Measurements from ENCODE around the gene CCSER1. TPM values are rescaled to one million over a fixed set of nuclear protein-coding genes. Genes with fewer than 3 reads are reported as not detected.

CCSER1 gene
- total RNA-seq, 2 donors from 2014 or later = 1.5 to 2.7 TPM

GRCh38 chr4:90425893-90426292, 298.7 kb downstream of the CCSER1 start:
- no peak for DNase-seq (ENCODE audit: low spot score)
- Histone ChIP-seq H3K27me3 (replicated peaks; ENCODE audit: insufficient read depth) (no peaks in the 10 kb centered on the region), H3K4me1 (ENCODE audit: control insufficient read depth in 1 of 2, low read depth in 2 of 2) (no peaks in the 10 kb centered on the region), H3K4me3 (no peak overlapping the region), H3K9me3 (no peaks in the 10 kb centered on the region), H3K36me3 (no peaks in the 10 kb centered on the region), H3K27ac (no peak overlapping the region)
- no peak for TF ChIP-seq CTCF (IDR thresholded peaks at IDR 0.05)
- ATAC-seq (ENCODE audit: insufficient number of reproducible peaks, low FRiP score, low read depth) = no peak

- ATAC-seq (ENCODE audit: insufficient number of reproducible peaks, low FRiP score, low read depth) (no peak), DNase-seq (ENCODE audit: low spot score) (no peak)
- no peaks in the 10 kb centered on the region for H3K4me1 ChIP-seq (ENCODE audit: control insufficient read depth in 1 of 2, low read depth in 2 of 2)
- H3K27me3 ChIP-seq (replicated peaks; ENCODE audit: insufficient read depth) = no peaks in the 10 kb centered on the region
- no peak overlapping the region for H3K4me3 ChIP-seq
- TF ChIP-seq CTCF (IDR thresholded peaks at IDR 0.05) = no peak
- no peak overlapping the region for H3K27ac ChIP-seq
- H3K36me3 ChIP-seq = no peaks in the 10 kb centered on the region
- H3K9me3 ChIP-seq = no peaks in the 10 kb centered on the region
Measured at GRCh38 chr4:90438522-90438921, 311.3 kb downstream of the CCSER1 start.

GRCh38 chr4:90441770-90442169, 314.6 kb downstream of the CCSER1 start:
- Histone ChIP-seq H3K27ac (no peak overlapping the region), H3K36me3 (no peaks in the 10 kb centered on the region)

GRCh38 chr4:90442619-90443018, 315.4 kb downstream of the CCSER1 start:
- Histone ChIP-seq H3K4me1 (ENCODE audit: control insufficient read depth in 1 of 2, low read depth in 2 of 2) (no peaks in the 10 kb centered on the region), H3K27ac (no peak overlapping the region), H3K36me3 (no peaks in the 10 kb centered on the region), H3K9me3 (no peaks in the 10 kb centered on the region), H3K27me3 (replicated peaks; ENCODE audit: insufficient read depth) (no peaks in the 10 kb centered on the region), H3K4me3 (no peak overlapping the region)
- no peak for TF ChIP-seq CTCF (IDR thresholded peaks at IDR 0.05)
- no peak for ATAC-seq (ENCODE audit: insufficient number of reproducible peaks, low FRiP score, low read depth)
- no peak for DNase-seq (ENCODE audit: low spot score)

More at GRCh38 chr4:90441770-90442169, 314.6 kb downstream of the CCSER1 start:
- TF ChIP-seq CTCF (IDR thresholded peaks at IDR 0.05) = no peak
- no peak for ATAC-seq (ENCODE audit: insufficient number of reproducible peaks, low FRiP score, low read depth)
- Histone ChIP-seq H3K4me3 (no peak overlapping the region), H3K9me3 (no peaks in the 10 kb centered on the region), H3K27me3 (replicated peaks; ENCODE audit: insufficient read depth) (no peaks in the 10 kb centered on the region), H3K4me1 (ENCODE audit: control insufficient read depth in 1 of 2, low read depth in 2 of 2) (no peaks in the 10 kb centered on the region)
- DNase-seq (ENCODE audit: low spot score) = no peak

- H3K9me3 ChIP-seq = no peaks in the 10 kb centered on the region
- ATAC-seq (ENCODE audit: insufficient number of reproducible peaks, low FRiP score, low read depth) = no peak
- no peaks in the 10 kb centered on the region for H3K27me3 ChIP-seq (replicated peaks; ENCODE audit: insufficient read depth)
- no peak overlapping the region for H3K27ac ChIP-seq
- no peak for TF ChIP-seq CTCF (IDR thresholded peaks at IDR 0.05)
- no peak for DNase-seq (ENCODE audit: low spot score)
- H3K4me3 ChIP-seq = no peak overlapping the region
- H3K36me3 ChIP-seq = no peaks in the 10 kb centered on the region
- no peaks in the 10 kb centered on the region for H3K4me1 ChIP-seq (ENCODE audit: control insufficient read depth in 1 of 2, low read depth in 2 of 2)
Measured at GRCh38 chr4:90443231-90443630, 316.0 kb downstream of the CCSER1 start.

All from thoracic aorta (tissue), 2 donors.